T47D (cell line): ENCODE results near the gene NEDD9.

Source experiments
- DNase-seq, 2 experiments: peaks; one replicate each; pipeline versions ENCODE4 v3.0.0 to v3.0.0-alpha.2; 2011 to 2012; ENCODE audit warnings: low read depth in 1 of 2, low spot score in 1 of 2
- JUND ChIP-seq: IDR thresholded peaks from 2 replicates; pipeline ENCODE4 v1.6.1; 2012; ENCODE audit warnings: low read depth
- in situ Hi-C: cut with HindIII; loops from 2 replicates; pipeline ENCODE4 v1.10.0; 2016; ENCODE audit warnings: low sequenced_read_pairs, low pct_unique_long_range_greater_than_20kb

Gene NEDD9

GRCh38 chr6:11227698-11228097, 4.8 kb downstream of the NEDD9 start:
- TF ChIP-seq JUND: no peak
- no peak for DNase-seq
- in situ Hi-C loops: no loop called here

GRCh38 chr6:11226005-11226404, 6.5 kb downstream of the NEDD9 start:
- DNase-seq: no peak
- TF ChIP-seq JUND: no peak
- in situ Hi-C loops: no loop called here

GRCh38 chr6:11224966-11225463, 7.5 kb downstream of the NEDD9 start:
- no peak for TF ChIP-seq JUND
- no peak for DNase-seq
- in situ Hi-C loops: no loop called here

- no peak for DNase-seq
- in situ Hi-C loops: no loop called here
- no peak for TF ChIP-seq JUND
Observed at GRCh38 chr6:11224252-11224965, 8.1 kb downstream of the NEDD9 start.

- no peak for TF ChIP-seq JUND
- in situ Hi-C loops: no loop called here
- no peak for DNase-seq
Observed at GRCh38 chr6:11223286-11223864, 9.1 kb downstream of the NEDD9 start.

- DNase-seq: no peak
- no peak for TF ChIP-seq JUND
- in situ Hi-C loops: no loop called here
Observed at GRCh38 chr6:11222385-11223277, 9.8 kb downstream of the NEDD9 start.

- no peak for TF ChIP-seq JUND
- no peak for DNase-seq
- in situ Hi-C loops: no loop called here
Observed at GRCh38 chr6:11221623-11222384, 10.7 kb downstream of the NEDD9 start.

GRCh38 chr6:11219400-11219834, 13.1 kb downstream of the NEDD9 start:
- no peak for DNase-seq
- in situ Hi-C loops: no loop called here
- no peak for TF ChIP-seq JUND

GRCh38 chr6:11218538-11219399, 13.7 kb downstream of the NEDD9 start:
- TF ChIP-seq JUND: no peak
- no peak for DNase-seq
- in situ Hi-C loops: no loop called here

GRCh38 chr6:11218102-11218442, 14.4 kb downstream of the NEDD9 start:
- no peak for TF ChIP-seq JUND
- in situ Hi-C loops: no loop called here

GRCh38 chr6:11217360-11218101, 14.9 kb downstream of the NEDD9 start:
- in situ Hi-C loops: no loop called here
- DNase-seq: no peak
- TF ChIP-seq JUND: no peak

More at GRCh38 chr6:11218102-11218442, 14.4 kb downstream of the NEDD9 start:
- DNase-seq: no peak
